HL-60 (cell line): Measurements from ENCODE around the gene HLCS.

Experiments
- POLR2AphosphoS5 ChIP-seq: IDR thresholded peaks from 2 replicates; pipeline ENCODE4 v1.6.1; 2012; ENCODE audit warnings: low read depth
- TF ChIP-seq, protein P1 (sequence below): IDR thresholded peaks from one replicate; pipeline ENCODE4 v1.5.1; 2011; ENCODE audit warnings: low read length, control low read depth, inconsistent platforms; ENCODE audit not compliant: insufficient read depth

DNA sequence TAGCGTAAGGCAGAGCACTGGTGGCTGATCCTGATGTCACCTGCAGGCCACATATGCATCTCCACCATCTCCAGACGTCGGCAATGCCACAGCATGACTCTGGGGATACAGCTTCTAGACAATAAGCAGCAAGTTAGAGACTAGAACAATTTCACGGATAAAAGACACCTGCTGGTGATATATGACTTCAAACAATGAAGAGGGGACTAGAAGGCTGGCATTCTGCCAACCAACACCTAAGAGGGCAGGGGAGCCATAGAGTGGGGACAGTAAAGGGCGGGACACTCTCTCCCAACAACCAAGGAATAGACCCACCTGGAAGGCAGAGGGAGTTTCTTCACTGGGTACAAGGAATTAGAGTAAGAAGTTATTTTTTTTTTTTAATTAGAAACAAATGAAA, 140.8 kb downstream of the HLCS start:
- TF ChIP-seq, protein P1, sequence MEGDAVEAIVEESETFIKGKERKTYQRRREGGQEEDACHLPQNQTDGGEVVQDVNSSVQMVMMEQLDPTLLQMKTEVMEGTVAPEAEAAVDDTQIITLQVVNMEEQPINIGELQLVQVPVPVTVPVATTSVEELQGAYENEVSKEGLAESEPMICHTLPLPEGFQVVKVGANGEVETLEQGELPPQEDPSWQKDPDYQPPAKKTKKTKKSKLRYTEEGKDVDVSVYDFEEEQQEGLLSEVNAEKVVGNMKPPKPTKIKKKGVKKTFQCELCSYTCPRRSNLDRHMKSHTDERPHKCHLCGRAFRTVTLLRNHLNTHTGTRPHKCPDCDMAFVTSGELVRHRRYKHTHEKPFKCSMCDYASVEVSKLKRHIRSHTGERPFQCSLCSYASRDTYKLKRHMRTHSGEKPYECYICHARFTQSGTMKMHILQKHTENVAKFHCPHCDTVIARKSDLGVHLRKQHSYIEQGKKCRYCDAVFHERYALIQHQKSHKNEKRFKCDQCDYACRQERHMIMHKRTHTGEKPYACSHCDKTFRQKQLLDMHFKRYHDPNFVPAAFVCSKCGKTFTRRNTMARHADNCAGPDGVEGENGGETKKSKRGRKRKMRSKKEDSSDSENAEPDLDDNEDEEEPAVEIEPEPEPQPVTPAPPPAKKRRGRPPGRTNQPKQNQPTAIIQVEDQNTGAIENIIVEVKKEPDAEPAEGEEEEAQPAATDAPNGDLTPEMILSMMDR = no peak
- no peak for TF ChIP-seq POLR2AphosphoS5
